H9 (cell line): ENCODE data around the gene SPATA6L. TPM values are rescaled to one million over a fixed set of nuclear protein-coding genes. Genes with fewer than 3 reads are reported as not detected.

Experiments
- DNase-seq: peaks from one replicate; pipeline ENCODE4 v3.0.0-alpha.2; 2017
- H2AFZ ChIP-seq: one replicate; pipeline ENCODE4 v1.6.1; 2013; ENCODE audit warnings: mild to moderate bottlenecking, low read length, control low read depth, moderate library complexity
- H2AK5ac ChIP-seq: 2 replicates; pipeline ENCODE4 v1.6.1; 2013; ENCODE audit warnings: low read length, control low read depth, mixed read lengths; ENCODE audit not compliant: insufficient read length
- H2BK120ac ChIP-seq: one replicate; pipeline ENCODE4 v1.6.1; 2013; ENCODE audit warnings: low read depth, mild to moderate bottlenecking, low read length, control low read depth, inconsistent platforms; ENCODE audit not compliant: poor library complexity, severe bottlenecking
- H2BK12ac ChIP-seq: 2 replicates; pipeline ENCODE4 v1.6.1; 2013; ENCODE audit warnings: low read length, control low read depth, mixed read lengths, low read depth; ENCODE audit not compliant: insufficient read length
- H2BK15ac ChIP-seq: 2 replicates; pipeline ENCODE4 v1.6.1; 2013; ENCODE audit warnings: low read depth, low read length, control low read depth
- H2BK20ac ChIP-seq: one replicate; pipeline ENCODE4 v1.6.1; 2013; ENCODE audit warnings: low read depth, mild to moderate bottlenecking, low read length, control low read depth, inconsistent platforms; ENCODE audit not compliant: poor library complexity, severe bottlenecking
- H2BK5ac ChIP-seq: 2 replicates; pipeline ENCODE4 v1.6.1; 2013; ENCODE audit warnings: low read length, control low read depth, mixed read lengths; ENCODE audit not compliant: insufficient read length
- H3K14ac ChIP-seq: 2 replicates; pipeline ENCODE4 v1.6.1; 2013; ENCODE audit warnings: low read length, control low read depth; ENCODE audit not compliant: insufficient read depth
- H3K18ac ChIP-seq: 2 replicates; pipeline ENCODE4 v1.6.1; 2013; ENCODE audit warnings: low read depth, mild to moderate bottlenecking, mixed read lengths, low read length, control low read depth; ENCODE audit not compliant: insufficient read length
- H3K23ac ChIP-seq: 2 replicates; pipeline ENCODE4 v1.6.1; 2013; ENCODE audit warnings: low read length, control low read depth, mixed read lengths, low read depth; ENCODE audit not compliant: insufficient read length
- H3K23me2 ChIP-seq: 2 replicates; pipeline ENCODE4 v1.6.1; 2013; ENCODE audit warnings: low read depth, mild to moderate bottlenecking, mixed read lengths, low read length, control low read depth; ENCODE audit not compliant: insufficient read length, poor library complexity, severe bottlenecking
- H3K27ac ChIP-seq: 2 replicates; pipeline ENCODE4 v1.5.1; 2013; ENCODE audit warnings: low read length, control low read depth, mixed read lengths, low read depth; ENCODE audit not compliant: insufficient read length
- H3K27me3 ChIP-seq: 2 replicates; pipeline ENCODE4 v1.6.1; 2013; ENCODE audit warnings: low read length, control low read depth, inconsistent platforms; ENCODE audit not compliant: insufficient read depth
- H3K4ac ChIP-seq: 2 replicates; pipeline ENCODE4 v1.6.1; 2013; ENCODE audit warnings: low read depth, mild to moderate bottlenecking, control low read depth, inconsistent platforms, low read length, moderate library complexity
- H3K4me1 ChIP-seq: 2 replicates; pipeline ENCODE4 v1.6.1; 2013; ENCODE audit warnings: low read length, control low read depth, inconsistent platforms; ENCODE audit not compliant: insufficient read depth
- H3K4me2 ChIP-seq: 2 replicates; pipeline ENCODE4 v1.6.1; 2013; ENCODE audit warnings: low read length, control low read depth, mixed read lengths; ENCODE audit not compliant: insufficient read length, insufficient read depth
- H3K56ac ChIP-seq: 2 replicates; pipeline ENCODE4 v1.6.1; 2013; ENCODE audit warnings: low read depth, mild to moderate bottlenecking, mixed read lengths, low read length, control low read depth; ENCODE audit not compliant: insufficient read length
- H3K79me1 ChIP-seq: 2 replicates; pipeline ENCODE4 v1.6.1; 2013; ENCODE audit warnings: low read depth, mild to moderate bottlenecking, moderate library complexity, low read length, control low read depth, inconsistent platforms; ENCODE audit not compliant: insufficient read depth, poor library complexity, severe bottlenecking
- H3K79me2 ChIP-seq: 2 replicates; pipeline ENCODE4 v1.6.1; 2013; ENCODE audit warnings: low read length, control low read depth, inconsistent platforms; ENCODE audit not compliant: insufficient read depth
- H3K9ac ChIP-seq: 2 replicates; pipeline ENCODE4 v1.6.1; 2013; ENCODE audit warnings: low read length, control low read depth, mixed read lengths; ENCODE audit not compliant: insufficient read length; ENCODE audit errors: extremely low read depth
- H3K9me3 ChIP-seq: one replicate; pipeline ENCODE4 v1.6.1; 2013; ENCODE audit warnings: low read depth, low read length, inconsistent platforms; ENCODE audit not compliant: control insufficient read depth
- H3T11ph ChIP-seq: one replicate; pipeline ENCODE4 v1.6.1; 2013; ENCODE audit warnings: mild to moderate bottlenecking, low read length, control low read depth, inconsistent platforms
- H4K20me1 ChIP-seq: one replicate; pipeline ENCODE4 v1.6.1; 2013; ENCODE audit not compliant: control insufficient read depth, insufficient read length, insufficient read depth
- H4K5ac ChIP-seq: 2 replicates; pipeline ENCODE4 v1.6.1; 2013; ENCODE audit warnings: low read depth, mild to moderate bottlenecking, mixed read lengths, low read length, control low read depth; ENCODE audit not compliant: insufficient read length
- H4K8ac ChIP-seq: replicated peaks from 2 replicates; pipeline ENCODE4 v1.6.1; 2013; ENCODE audit warnings: low read length, control low read depth, mixed read lengths, low read depth; ENCODE audit not compliant: insufficient read length
- H4K91ac ChIP-seq: 2 replicates; pipeline ENCODE4 v1.6.1; 2013; ENCODE audit warnings: low read depth, mild to moderate bottlenecking, moderate library complexity, mixed read lengths, low read length, control low read depth; ENCODE audit not compliant: insufficient read length
- H3K27ac Mint-ChIP-seq, 3 experiments: 2 replicates in 2 of 3; 3 replicates in 1 of 3; pipeline ENCODE4 v1.8.0; 2020 to 2021; ENCODE audit warnings: mixed read lengths in 3 of 3, mild to moderate bottlenecking in 1 of 3, moderate library complexity in 1 of 3
- H3K27me3 Mint-ChIP-seq: 2 replicates; pipeline ENCODE4 v1.8.0; 2021; ENCODE audit warnings: low read depth, mild to moderate bottlenecking, moderate library complexity, mixed read lengths
- H3K36me3 Mint-ChIP-seq, 3 experiments: 2 replicates in 2 of 3; 3 replicates in 1 of 3; pipeline ENCODE4 v1.8.0; 2020 to 2021; ENCODE audit warnings: low read depth in 3 of 3, mixed read lengths in 3 of 3; ENCODE audit not compliant: insufficient read depth in 1 of 3
- H3K4me1 Mint-ChIP-seq, 2 experiments: 2 replicates each; pipeline ENCODE4 v1.8.0; 2020; ENCODE audit warnings: mixed read lengths in 2 of 2
- H3K4me3 Mint-ChIP-seq, 2 experiments: 2 replicates in 1 of 2; 3 replicates in 1 of 2; pipeline ENCODE4 v1.8.0; 2020 to 2021; ENCODE audit warnings: mild to moderate bottlenecking in 2 of 2, mixed read lengths in 2 of 2, moderate library complexity in 1 of 2
- H3K9me3 Mint-ChIP-seq, 2 experiments: 2 replicates in 1 of 2; 3 replicates in 1 of 2; pipeline ENCODE4 v1.8.0; 2020; ENCODE audit warnings: mild to moderate bottlenecking in 2 of 2, mixed read lengths in 2 of 2, moderate library complexity in 1 of 2
- CTCF ChIP-seq: fragments of 200-600 bp; sonication (generic); conservative IDR thresholded peaks from 3 replicates; pipeline ENCODE4 v1.8.0; 2021; ENCODE audit warnings: antibody characterized with exemption, mild to moderate bottlenecking
- WGBS: extraction: QIAGEN DNeasy Blood & Tissue Kit; methylation state at CpG from one replicate; pipeline ENCODE4 v1.1.7; 2013; ENCODE audit warnings: missing lambda C conversion rate, low lambda C conversion rate, mixed read lengths; ENCODE audit not compliant: insufficient read length; ENCODE audit errors: extremely low coverage; 5-methylcytosine and 5-hydroxymethylcytosine counted together
- total RNA-seq: library from RNA; stranded (reverse); gene quantifications from 2 replicates; pipeline ENCODE4 v1.2.1, GENCODE V29; 2021

Gene SPATA6L
- total RNA-seq, 1 experiment from 2014 or later: 0.87 TPM

GRCh38 chr9:4574657-4575243 lies 91.5 kb downstream of the SPATA6L start:
- Mint-ChIP-seq H3K27ac (no peak overlapping the region; a peak in 1 of 7 replicates), H3K4me1 (peaks cover 8 to 9% of the 10 kb centered on the region in 2 experiments), H3K4me3 (no peak overlapping the region), H3K27me3 (no peaks in the 10 kb centered on the region), H3K9me3 (no peaks in the 10 kb centered on the region), H3K36me3 (peaks cover 0 to 4% (median 0%) of the 10 kb centered on the region in 3 experiments; a peak in 1 of 7 replicates)
- Histone ChIP-seq H3K23ac (no peak overlapping the region), H4K8ac (no peak overlapping the region), H4K5ac (no peak overlapping the region), H2BK5ac (no peak overlapping the region), H3T11ph (no peak overlapping the region), H3K27me3 (no peaks in the 10 kb centered on the region), H3K4ac (no peak overlapping the region), H2AK5ac (no peak overlapping the region), H4K91ac (no peak overlapping the region), H2BK120ac (no peak overlapping the region), H3K23me2 (no peaks in the 10 kb centered on the region), H3K79me2 (no peaks in the 10 kb centered on the region), H2AFZ (no peak overlapping the region), H3K14ac (peak overlapping the region; percentile 22; the same call in 1 of the 2 replicates), H2BK15ac (no peak overlapping the region), H3K9ac (no peak overlapping the region), H4K20me1 (no peaks in the 10 kb centered on the region), H3K4me2 (no peak overlapping the region), H3K79me1 (no peaks in the 10 kb centered on the region), H3K4me1 (no peaks in the 10 kb centered on the region), H2BK20ac (no peak overlapping the region), H3K27ac (no peak overlapping the region), H2BK12ac (no peak overlapping the region), H3K9me3 (no peaks in the 10 kb centered on the region), H3K18ac (no peak overlapping the region), H3K56ac (no peak overlapping the region)
- no peak for TF ChIP-seq CTCF
- no peak for DNase-seq
- no CpG with 5 or more reads among the region's 7 CpGs for WGBS
